ENCODE data around the gene AURKAIP1. TPM values are rescaled to one million over a fixed set of nuclear protein-coding genes. Genes with fewer than 3 reads are reported as not detected.
A peak's percentile ranks its signal among the peaks of the same experiment; 100 is the strongest.

Gene AURKAIP1
- total and polyA plus RNA-seq, 2 of the 13 experiments (the other 11 are each of a cell fraction or from before 2014, with no cell fraction given), result 69.5 to 175 TPM

DNA sequence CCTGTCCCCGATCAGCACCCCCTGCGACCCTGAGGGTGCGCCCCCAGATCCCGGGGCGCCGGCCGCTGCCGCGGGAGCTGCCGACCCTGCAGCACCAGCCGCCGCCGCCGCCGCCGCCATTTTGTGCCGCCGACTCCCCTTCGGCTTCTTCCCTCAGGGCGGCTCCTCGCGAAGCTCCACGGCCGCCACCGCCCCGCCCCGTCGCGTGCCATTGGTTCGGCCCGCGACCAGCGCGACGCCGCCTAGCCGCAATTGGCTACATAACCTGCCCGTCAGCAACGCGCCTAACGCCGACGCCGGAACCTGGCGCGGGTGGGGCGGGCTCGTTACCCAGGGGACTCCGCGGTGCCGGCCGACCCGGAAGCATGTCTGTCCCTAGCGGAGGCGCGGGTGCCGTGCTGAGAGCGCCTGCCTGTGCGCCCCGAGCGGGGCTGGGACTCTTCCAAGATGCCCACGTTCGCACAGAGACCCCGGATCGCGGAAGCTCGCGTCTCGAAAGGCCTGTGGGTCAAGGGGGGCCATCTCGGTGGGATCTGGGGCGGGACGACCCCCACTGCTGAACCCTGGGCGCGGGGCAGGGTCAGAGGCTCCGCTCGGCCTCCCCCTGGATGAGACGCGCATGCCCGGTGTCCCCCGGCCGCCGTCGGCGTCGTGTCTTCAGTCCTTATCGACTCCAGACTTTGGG, 24.3 kb upstream of the AURKAIP1 start, which contains the start of gene CCNL2 (continued):
- TF ChIP-seq, protein P1, sequence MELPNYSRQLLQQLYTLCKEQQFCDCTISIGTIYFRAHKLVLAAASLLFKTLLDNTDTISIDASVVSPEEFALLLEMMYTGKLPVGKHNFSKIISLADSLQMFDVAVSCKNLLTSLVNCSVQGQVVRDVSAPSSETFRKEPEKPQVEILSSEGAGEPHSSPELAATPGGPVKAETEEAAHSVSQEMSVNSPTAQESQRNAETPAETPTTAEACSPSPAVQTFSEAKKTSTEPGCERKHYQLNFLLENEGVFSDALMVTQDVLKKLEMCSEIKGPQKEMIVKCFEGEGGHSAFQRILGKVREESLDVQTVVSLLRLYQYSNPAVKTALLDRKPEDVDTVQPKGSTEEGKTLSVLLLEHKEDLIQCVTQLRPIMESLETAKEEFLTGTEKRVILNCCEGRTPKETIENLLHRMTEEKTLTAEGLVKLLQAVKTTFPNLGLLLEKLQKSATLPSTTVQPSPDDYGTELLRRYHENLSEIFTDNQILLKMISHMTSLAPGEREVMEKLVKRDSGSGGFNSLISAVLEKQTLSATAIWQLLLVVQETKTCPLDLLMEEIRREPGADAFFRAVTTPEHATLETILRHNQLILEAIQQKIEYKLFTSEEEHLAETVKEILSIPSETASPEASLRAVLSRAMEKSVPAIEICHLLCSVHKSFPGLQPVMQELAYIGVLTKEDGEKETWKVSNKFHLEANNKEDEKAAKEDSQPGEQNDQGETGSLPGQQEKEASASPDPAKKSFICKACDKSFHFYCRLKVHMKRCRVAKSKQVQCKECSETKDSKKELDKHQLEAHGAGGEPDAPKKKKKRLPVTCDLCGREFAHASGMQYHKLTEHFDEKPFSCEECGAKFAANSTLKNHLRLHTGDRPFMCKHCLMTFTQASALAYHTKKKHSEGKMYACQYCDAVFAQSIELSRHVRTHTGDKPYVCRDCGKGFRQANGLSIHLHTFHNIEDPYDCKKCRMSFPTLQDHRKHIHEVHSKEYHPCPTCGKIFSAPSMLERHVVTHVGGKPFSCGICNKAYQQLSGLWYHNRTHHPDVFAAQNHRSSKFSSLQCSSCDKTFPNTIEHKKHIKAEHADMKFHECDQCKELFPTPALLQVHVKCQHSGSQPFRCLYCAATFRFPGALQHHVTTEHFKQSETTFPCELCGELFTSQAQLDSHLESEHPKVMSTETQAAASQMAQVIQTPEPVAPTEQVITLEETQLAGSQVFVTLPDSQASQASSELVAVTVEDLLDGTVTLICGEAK (IDR thresholded peaks at IDR 0.05), result no peak
- TF ChIP-seq, protein P1 (CRISPR knock-in tag; IDR thresholded peaks at IDR 0.05), result 0 out of 2 replicates have a peak, but pooled peaks have one; percentile 38
- peak; percentile 97 for TF ChIP-seq ELF1 (CRISPR knock-in tag; IDR thresholded peaks at IDR 0.05)
- peak; percentile 92 for TF ChIP-seq SPEN (CRISPR knock-in tag; IDR thresholded peaks at IDR 0.05; ENCODE audit: low read depth)
- TF ChIP-seq ZNF124 (CRISPR knock-in tag; IDR thresholded peaks at IDR 0.05), result no peak
- TF ChIP-seq TEAD3 (CRISPR knock-in tag; optimal IDR thresholded peaks at IDR 0.05; ENCODE audit: borderline replicate concordance), result no peak
- TF ChIP-seq ZNF670 (CRISPR knock-in tag; IDR thresholded peaks at IDR 0.05; ENCODE audit: borderline replicate concordance), result peak; percentile 48; the same call in 1 of the 2 replicates
- TF ChIP-seq PRPF4 (IDR thresholded peaks at IDR 0.05; ENCODE audit: low read depth, low read length, poor library complexity, severe bottlenecking), result no peak
- TF ChIP-seq AGO1 (IDR thresholded peaks at IDR 0.05; ENCODE audit: low read depth, low read length, poor library complexity, severe bottlenecking), result peak; percentile 59
- TF ChIP-seq, protein P2, sequence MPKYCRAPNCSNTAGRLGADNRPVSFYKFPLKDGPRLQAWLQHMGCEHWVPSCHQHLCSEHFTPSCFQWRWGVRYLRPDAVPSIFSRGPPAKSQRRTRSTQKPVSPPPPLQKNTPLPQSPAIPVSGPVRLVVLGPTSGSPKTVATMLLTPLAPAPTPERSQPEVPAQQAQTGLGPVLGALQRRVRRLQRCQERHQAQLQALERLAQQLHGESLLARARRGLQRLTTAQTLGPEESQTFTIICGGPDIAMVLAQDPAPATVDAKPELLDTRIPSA (CRISPR knock-in tag; IDR thresholded peaks at IDR 0.05; ENCODE audit: borderline replicate concordance), result no peak
- TF ChIP-seq MTF1 (CRISPR knock-in tag; IDR thresholded peaks at IDR 0.05), result no peak; the same call in 1 of the 2 replicates
- TF ChIP-seq POLR2A (IDR thresholded peaks at IDR 0.05; ENCODE audit: insufficient read depth in 1 of 2, low read depth in 2 of 2, low read length in 2 of 2), result peak in 1 of 2 experiments; percentile 62; a peak in 2 of 4 replicates
- TF ChIP-seq, protein P3, sequence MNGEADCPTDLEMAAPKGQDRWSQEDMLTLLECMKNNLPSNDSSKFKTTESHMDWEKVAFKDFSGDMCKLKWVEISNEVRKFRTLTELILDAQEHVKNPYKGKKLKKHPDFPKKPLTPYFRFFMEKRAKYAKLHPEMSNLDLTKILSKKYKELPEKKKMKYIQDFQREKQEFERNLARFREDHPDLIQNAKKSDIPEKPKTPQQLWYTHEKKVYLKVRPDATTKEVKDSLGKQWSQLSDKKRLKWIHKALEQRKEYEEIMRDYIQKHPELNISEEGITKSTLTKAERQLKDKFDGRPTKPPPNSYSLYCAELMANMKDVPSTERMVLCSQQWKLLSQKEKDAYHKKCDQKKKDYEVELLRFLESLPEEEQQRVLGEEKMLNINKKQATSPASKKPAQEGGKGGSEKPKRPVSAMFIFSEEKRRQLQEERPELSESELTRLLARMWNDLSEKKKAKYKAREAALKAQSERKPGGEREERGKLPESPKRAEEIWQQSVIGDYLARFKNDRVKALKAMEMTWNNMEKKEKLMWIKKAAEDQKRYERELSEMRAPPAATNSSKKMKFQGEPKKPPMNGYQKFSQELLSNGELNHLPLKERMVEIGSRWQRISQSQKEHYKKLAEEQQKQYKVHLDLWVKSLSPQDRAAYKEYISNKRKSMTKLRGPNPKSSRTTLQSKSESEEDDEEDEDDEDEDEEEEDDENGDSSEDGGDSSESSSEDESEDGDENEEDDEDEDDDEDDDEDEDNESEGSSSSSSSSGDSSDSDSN (CRISPR knock-in tag; IDR thresholded peaks at IDR 0.05), result peak; percentile 66; the same call in 1 of the 2 replicates
- TF ChIP-seq MATR3 (CRISPR knock-in tag; IDR thresholded peaks at IDR 0.05), result no peak
- no peak for TF ChIP-seq FOSL2 (CRISPR knock-in tag; IDR thresholded peaks at IDR 0.05)
- TF ChIP-seq, protein P4, sequence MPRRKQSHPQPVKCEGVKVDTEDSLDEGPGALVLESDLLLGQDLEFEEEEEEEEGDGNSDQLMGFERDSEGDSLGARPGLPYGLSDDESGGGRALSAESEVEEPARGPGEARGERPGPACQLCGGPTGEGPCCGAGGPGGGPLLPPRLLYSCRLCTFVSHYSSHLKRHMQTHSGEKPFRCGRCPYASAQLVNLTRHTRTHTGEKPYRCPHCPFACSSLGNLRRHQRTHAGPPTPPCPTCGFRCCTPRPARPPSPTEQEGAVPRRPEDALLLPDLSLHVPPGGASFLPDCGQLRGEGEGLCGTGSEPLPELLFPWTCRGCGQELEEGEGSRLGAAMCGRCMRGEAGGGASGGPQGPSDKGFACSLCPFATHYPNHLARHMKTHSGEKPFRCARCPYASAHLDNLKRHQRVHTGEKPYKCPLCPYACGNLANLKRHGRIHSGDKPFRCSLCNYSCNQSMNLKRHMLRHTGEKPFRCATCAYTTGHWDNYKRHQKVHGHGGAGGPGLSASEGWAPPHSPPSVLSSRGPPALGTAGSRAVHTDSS (CRISPR knock-in tag; conservative IDR thresholded peaks at IDR 0.05), result 0 out of 2 replicates have a peak, but pooled peaks have one; percentile 18
